ENCODE results near the gene STAP1.

STAP1 gene

DNA sequence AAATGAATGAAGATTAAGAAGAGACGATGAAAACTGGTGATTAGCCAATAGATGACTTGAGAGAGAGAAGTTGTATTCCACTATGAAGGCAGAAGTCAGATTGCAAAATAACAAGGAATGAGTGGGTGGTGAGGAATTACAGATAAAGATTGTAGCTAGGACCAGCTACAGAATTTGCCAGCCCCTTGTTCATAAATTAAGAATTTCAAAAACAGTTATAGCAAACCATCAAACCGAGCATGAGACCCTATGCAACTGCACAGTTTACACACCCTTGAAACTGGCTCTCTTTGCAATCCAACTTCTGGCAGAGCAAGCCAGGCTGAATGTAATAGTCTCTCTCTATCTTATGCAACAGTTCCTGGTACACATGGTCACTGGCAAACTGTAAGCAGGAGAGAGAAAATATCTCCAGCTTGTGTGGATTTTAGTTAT lies 35.2 kb downstream of the STAP1 start:
- H3K4me1 Mint-ChIP-seq, result no peaks in the 10 kb centered on the region
- H3K9me3 Mint-ChIP-seq, result no peaks in the 10 kb centered on the region
- TF ChIP-seq, protein P1, sequence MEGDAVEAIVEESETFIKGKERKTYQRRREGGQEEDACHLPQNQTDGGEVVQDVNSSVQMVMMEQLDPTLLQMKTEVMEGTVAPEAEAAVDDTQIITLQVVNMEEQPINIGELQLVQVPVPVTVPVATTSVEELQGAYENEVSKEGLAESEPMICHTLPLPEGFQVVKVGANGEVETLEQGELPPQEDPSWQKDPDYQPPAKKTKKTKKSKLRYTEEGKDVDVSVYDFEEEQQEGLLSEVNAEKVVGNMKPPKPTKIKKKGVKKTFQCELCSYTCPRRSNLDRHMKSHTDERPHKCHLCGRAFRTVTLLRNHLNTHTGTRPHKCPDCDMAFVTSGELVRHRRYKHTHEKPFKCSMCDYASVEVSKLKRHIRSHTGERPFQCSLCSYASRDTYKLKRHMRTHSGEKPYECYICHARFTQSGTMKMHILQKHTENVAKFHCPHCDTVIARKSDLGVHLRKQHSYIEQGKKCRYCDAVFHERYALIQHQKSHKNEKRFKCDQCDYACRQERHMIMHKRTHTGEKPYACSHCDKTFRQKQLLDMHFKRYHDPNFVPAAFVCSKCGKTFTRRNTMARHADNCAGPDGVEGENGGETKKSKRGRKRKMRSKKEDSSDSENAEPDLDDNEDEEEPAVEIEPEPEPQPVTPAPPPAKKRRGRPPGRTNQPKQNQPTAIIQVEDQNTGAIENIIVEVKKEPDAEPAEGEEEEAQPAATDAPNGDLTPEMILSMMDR (IDR thresholded peaks at IDR 0.05), result no peak
- peaks cover 4% of the 10 kb centered on the region for H3K27me3 Mint-ChIP-seq (ENCODE audit: low read depth, poor library complexity)
- H3K27ac Mint-ChIP-seq, result no peak overlapping the region
- no peak for DNase-seq
- no peaks in the 10 kb centered on the region for H3K36me3 Mint-ChIP-seq (ENCODE audit: low read depth)
- no peak overlapping the region for H3K4me3 Mint-ChIP-seq

DNA sequence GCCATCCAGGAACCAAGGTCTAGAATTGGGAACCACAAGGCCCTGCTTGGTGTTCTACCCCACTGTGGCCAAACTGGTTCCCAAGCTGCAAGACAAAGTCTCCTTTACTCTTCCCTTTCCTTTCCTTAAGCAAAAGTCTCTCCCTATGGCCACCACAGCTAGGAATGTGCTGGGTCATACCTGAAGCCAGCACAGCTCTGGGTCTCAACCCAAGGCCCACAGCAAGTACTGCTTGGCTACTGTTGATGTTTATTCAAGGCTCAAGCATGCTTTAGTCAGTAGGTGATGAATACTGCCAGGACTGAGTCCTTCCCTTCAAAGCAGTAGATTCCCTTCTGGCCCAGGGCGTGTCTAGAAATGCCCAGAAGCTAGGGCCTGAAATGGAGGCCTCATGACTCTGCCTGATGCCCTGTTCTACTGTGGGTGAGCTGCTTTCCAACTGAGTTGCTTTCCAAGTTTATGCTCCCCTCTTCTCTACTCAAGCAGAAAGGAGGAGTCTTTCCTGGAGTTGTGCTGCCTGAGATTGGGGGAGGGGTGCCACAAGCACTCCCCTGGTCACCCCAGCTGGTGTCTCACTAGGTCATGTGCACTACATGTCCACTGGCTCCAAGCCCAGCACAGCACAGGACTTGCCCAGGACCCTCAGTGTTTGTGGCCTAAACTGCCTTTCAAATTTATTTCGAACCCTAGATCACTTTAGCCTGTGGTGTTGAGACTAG lies 44.9 kb downstream of the STAP1 start:
- TF ChIP-seq, protein P1 (IDR thresholded peaks at IDR 0.05), result no peak
- no peak for DNase-seq
- Mint-ChIP-seq H3K4me3 (no peak overlapping the region), H3K9me3 (peaks cover 14% of the 10 kb centered on the region), H3K27ac (no peak overlapping the region), H3K27me3 (ENCODE audit: low read depth, poor library complexity) (no peaks in the 10 kb centered on the region), H3K4me1 (peaks cover 11% of the 10 kb centered on the region), H3K36me3 (ENCODE audit: low read depth) (peaks cover 4% of the 10 kb centered on the region)

GRCh38 chr4:67604029-67604381 lies 45.5 kb downstream of the STAP1 start:
- no peak overlapping the region for H3K4me3 Mint-ChIP-seq
- peaks cover 18% of the 10 kb centered on the region for H3K9me3 Mint-ChIP-seq
- peaks cover 11% of the 10 kb centered on the region for H3K4me1 Mint-ChIP-seq
- DNase-seq, result no peak
- H3K27ac Mint-ChIP-seq, result no peak overlapping the region
- TF ChIP-seq, protein P1 (IDR thresholded peaks at IDR 0.05), result no peak
- peaks cover 7% of the 10 kb centered on the region for H3K36me3 Mint-ChIP-seq (ENCODE audit: low read depth)
- H3K27me3 Mint-ChIP-seq (ENCODE audit: low read depth, poor library complexity), result no peaks in the 10 kb centered on the region

GRCh38 chr4:67604749-67605148 lies 46.2 kb downstream of the STAP1 start:
- DNase-seq, result no peak
- no peak overlapping the region for H3K4me3 Mint-ChIP-seq
- no peaks in the 10 kb centered on the region for H3K27me3 Mint-ChIP-seq (ENCODE audit: low read depth, poor library complexity)
- H3K36me3 Mint-ChIP-seq (ENCODE audit: low read depth), result peaks cover 14% of the 10 kb centered on the region
- peak overlapping the region; percentile 72 for H3K27ac Mint-ChIP-seq
- TF ChIP-seq, protein P1 (IDR thresholded peaks at IDR 0.05), result no peak
- peaks cover 24% of the 10 kb centered on the region for H3K9me3 Mint-ChIP-seq
- peaks cover 11% of the 10 kb centered on the region for H3K4me1 Mint-ChIP-seq

DNA sequence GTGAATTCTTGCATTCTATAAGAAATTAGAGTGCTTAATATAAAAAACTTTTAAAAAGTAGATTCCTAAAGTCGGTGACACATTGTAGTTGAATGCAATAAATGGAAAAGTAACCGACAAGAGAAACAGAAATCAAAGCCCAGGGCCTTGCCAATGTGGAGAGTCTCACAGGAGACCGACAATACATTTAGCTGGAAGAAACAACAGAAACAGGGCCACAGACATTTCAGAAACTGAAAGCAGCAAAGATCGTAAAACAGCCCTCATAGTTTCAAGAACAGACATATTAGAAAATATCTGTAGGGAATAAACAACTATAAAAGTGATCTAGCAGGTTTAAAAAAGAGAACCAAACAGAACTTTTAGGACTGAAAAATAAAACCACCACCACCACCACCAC lies 49.5 kb downstream of the STAP1 start:
- Mint-ChIP-seq H3K4me3 (no peak overlapping the region), H3K9me3 (peaks cover 28% of the 10 kb centered on the region), H3K36me3 (ENCODE audit: low read depth) (peaks cover 35% of the 10 kb centered on the region), H3K27me3 (ENCODE audit: low read depth, poor library complexity) (peaks cover 4% of the 10 kb centered on the region), H3K4me1 (peaks cover 11% of the 10 kb centered on the region), H3K27ac (no peak overlapping the region)
- no peak for DNase-seq
- TF ChIP-seq, protein P1 (IDR thresholded peaks at IDR 0.05), result no peak

DNA sequence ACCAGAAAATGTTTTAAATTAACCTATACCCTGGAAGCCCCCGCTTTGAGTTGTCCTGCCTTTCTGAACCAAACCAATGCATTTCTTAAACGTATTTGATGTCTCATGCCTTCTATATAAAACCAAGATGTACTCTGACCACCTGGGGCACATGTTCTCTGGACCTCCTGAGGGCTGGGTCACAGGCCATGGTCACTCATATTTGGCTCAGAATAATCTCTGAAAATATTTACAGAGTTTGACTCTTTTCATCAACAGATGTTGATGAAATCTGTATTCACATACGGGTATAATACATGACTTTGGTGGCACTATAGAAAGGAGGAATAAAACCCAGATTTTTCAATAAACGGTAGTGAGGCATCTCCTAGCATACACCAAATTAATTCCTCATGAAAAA lies 55.7 kb downstream of the STAP1 start:
- H3K9me3 Mint-ChIP-seq, result peaks cover 33% of the 10 kb centered on the region
- H3K27me3 Mint-ChIP-seq (ENCODE audit: low read depth, poor library complexity), result peaks cover 4% of the 10 kb centered on the region
- TF ChIP-seq, protein P1 (IDR thresholded peaks at IDR 0.05), result no peak
- no peak overlapping the region for H3K27ac Mint-ChIP-seq
- DNase-seq, result no peak
- no peak overlapping the region for H3K4me3 Mint-ChIP-seq
- H3K4me1 Mint-ChIP-seq, result no peaks in the 10 kb centered on the region
- H3K36me3 Mint-ChIP-seq (ENCODE audit: low read depth), result peaks cover 65% of the 10 kb centered on the region
